HT1080 (cell line): ENCODE measurements around the gene MYBBP1A. TPM values are rescaled to one million over a fixed set of nuclear protein-coding genes. Genes with fewer than 3 reads are reported as not detected.

Source experiments
- total RNA-seq: library from RNA; depleted of rRNA; stranded (reverse); fragments of >200 nt; shearing (Covaris generic); gene quantifications from 2 replicates; pipeline ENCODE4 v1.2.3, GENCODE V29; 2014; rRNA removed

Gene MYBBP1A
- total RNA-seq, 1 experiment from 2014 or later = 117 TPM

Other genes with a start within 250 kb of the MYBBP1A start
- gene UBE2G1, start 188.7 kb downstream of the MYBBP1A start, total RNA-seq = 59.7 and 80.2 TPM in 2 replicates
- 0.63 and 0.64 TPM in 2 replicates for gene SPNS3, start 121.4 kb downstream of the MYBBP1A start, total RNA-seq
- gene SPNS2, start 56.5 kb downstream of the MYBBP1A start, total RNA-seq = 0.27 and 0.33 TPM in 2 replicates
- gene GGT6, start 5.2 kb upstream of the MYBBP1A start, total RNA-seq = not detected in 2 replicates
- gene SMTNL2, start 29.1 kb upstream of the MYBBP1A start, total RNA-seq = not detected in 2 replicates
- gene ALOX15, start 86.3 kb upstream of the MYBBP1A start, total RNA-seq = not detected in 2 replicates
- gene PELP1, start 148.8 kb upstream of the MYBBP1A start, total RNA-seq = 28.0 and 34.2 TPM in 2 replicates
- 22.1 and 27.4 TPM in 2 replicates for gene ARRB2, start 155.2 kb upstream of the MYBBP1A start, total RNA-seq
- gene MED11, start 176.0 kb upstream of the MYBBP1A start, total RNA-seq = 28.9 and 35.8 TPM in 2 replicates
- gene ZMYND15, start 184.4 kb upstream of the MYBBP1A start, total RNA-seq = not detected in 2 replicates
- 0.40 and 1.0 TPM in 2 replicates for gene CXCL16, start 184.5 kb upstream of the MYBBP1A start, total RNA-seq
- not detected in 2 replicates for gene TM4SF5, start 216.5 kb upstream of the MYBBP1A start, total RNA-seq
- not detected in 2 replicates for gene VMO1, start 231.0 kb upstream of the MYBBP1A start, total RNA-seq
- gene GLTPD2, start 233.6 kb upstream of the MYBBP1A start, total RNA-seq = not detected in 2 replicates
- gene PSMB6, start 240.8 kb upstream of the MYBBP1A start, total RNA-seq = 235 and 261 TPM in 2 replicates